HepG2 (cell line): ENCODE measurements around the gene ELFN1. TPM values are rescaled to one million over a fixed set of nuclear protein-coding genes. Genes with fewer than 3 reads are reported as not detected.

Experiments
- AGO1 ChIP-seq: fragments of 200-400 bp; formaldehyde crosslinking; IDR thresholded peaks from 2 replicates; pipeline ENCODE4 v1.6.1; 2017; ENCODE audit warnings: mild to moderate bottlenecking, low read depth, low read length, moderate library complexity; ENCODE audit not compliant: poor library complexity, severe bottlenecking
- EP300 ChIP-seq, 3 experiments: sonication (generic) in 1 of 3; formaldehyde crosslinking in 1 of 3; IDR thresholded peaks; 2 replicates each; pipeline versions ENCODE4 v1.5.1 to v1.6.1; 2011 to 2020; ENCODE audit warnings: low read depth in 2 of 3, low read length in 2 of 3, borderline replicate concordance in 1 of 3, improper control_type of control experiment in 1 of 3, mild to moderate bottlenecking in 1 of 3, missing genetic modification reagents in 1 of 3, moderate library complexity in 1 of 3
- GFI1 ChIP-seq: sonication (generic); formaldehyde crosslinking; IDR thresholded peaks from 2 replicates; pipeline ENCODE4 v1.5.0; 2020; ENCODE audit warnings: missing genetic modification reagents, mild to moderate bottlenecking, borderline replicate concordance
- LBX2 ChIP-seq: sonication (generic); formaldehyde crosslinking; IDR thresholded peaks from 2 replicates; pipeline ENCODE4 v1.5.0; 2020; ENCODE audit warnings: missing genetic modification reagents, mild to moderate bottlenecking, borderline replicate concordance
- NAIF1 ChIP-seq: sonication (generic); formaldehyde crosslinking; IDR thresholded peaks from 2 replicates; pipeline ENCODE4 v1.5.0; 2020; ENCODE audit warnings: mild to moderate bottlenecking, missing genetic modification reagents, borderline replicate concordance
- NKX3-1 ChIP-seq: sonication (generic); formaldehyde crosslinking; IDR thresholded peaks from 2 replicates; pipeline ENCODE4 v1.5.0; 2020; ENCODE audit warnings: missing genetic modification reagents
- PAXIP1 ChIP-seq: sonication (generic); formaldehyde crosslinking; conservative IDR thresholded peaks from 2 replicates; pipeline ENCODE4 v1.4.0; 2020; ENCODE audit warnings: mild to moderate bottlenecking, missing genetic modification reagents, moderate library complexity
- PHF5A ChIP-seq: IDR thresholded peaks from one replicate; pipeline ENCODE4 v1.6.1; 2018; ENCODE audit warnings: low read depth, missing genetic modification reagents; ENCODE audit not compliant: unreplicated experiment
- TFDP1 ChIP-seq: IDR thresholded peaks from 2 replicates; pipeline ENCODE4 v1.6.1; 2016; ENCODE audit warnings: missing compliant biosample characterization, missing genetic modification reagents, borderline replicate concordance
- TFDP2 ChIP-seq: sonication (generic); formaldehyde crosslinking; IDR thresholded peaks from 2 replicates; pipeline ENCODE4 v1.4.0; 2020; ENCODE audit warnings: missing genetic modification reagents
- TP53 ChIP-seq: sonication (generic); formaldehyde crosslinking; conservative IDR thresholded peaks from 2 replicates; pipeline ENCODE4 v1.4.0; 2020; ENCODE audit warnings: missing genetic modification reagents
- U2AF2 ChIP-seq: fragments of 200-400 bp; formaldehyde crosslinking; IDR thresholded peaks from 2 replicates; pipeline ENCODE4 v1.6.1; 2017; ENCODE audit warnings: low read depth, mild to moderate bottlenecking, low read length
- ZNF891 ChIP-seq: sonication (generic); formaldehyde crosslinking; IDR thresholded peaks from 2 replicates; pipeline ENCODE4 v1.5.0; 2020; ENCODE audit warnings: mild to moderate bottlenecking, missing genetic modification reagents
- polyA plus RNA-seq, 8 experiments: library from polyadenylated mRNA; depleted of rRNA in 3 of 8; stranded (reverse) in 7 of 8; unstranded in 1 of 8; fragments of >200 nt; fragmentation: Illumina TruSeq in 4 of 8; extraction: Trizol in 4 of 8; gene quantifications; 2 replicates each; pipeline versions ENCODE4 v1.2.1 to v1.2.3, GENCODE V29; 2011 to 2016; ENCODE audit warnings: low read depth in 4 of 8, missing spikeins in 1 of 8, mixed read lengths in 1 of 8; ENCODE audit not compliant: insufficient read depth in 1 of 8
- total RNA-seq, 5 experiments: library from RNA; depleted of rRNA; stranded (reverse); fragments of >200 nt; fragmentation: Illumina TruSeq; extraction: Trizol; gene quantifications; 2 replicates each; pipeline ENCODE4 v1.2.3, GENCODE V29; 2016; ENCODE audit warnings: low read depth in 1 of 5

The ELFN1 gene
- total and polyA plus RNA-seq, 2 of the 13 experiments (the other 11 are each of a cell fraction or from before 2014, with no cell fraction given) = 0.13 to 0.18 TPM

- TF ChIP-seq PAXIP1 (peak; percentile 41; the same call in 1 of the 2 replicates), TP53 (CRISPR knock-in tag) (no peak), LBX2 (CRISPR knock-in tag) (no peak), AGO1 (no peak), ZNF891 (CRISPR knock-in tag) (no peak), U2AF2 (no peak), TFDP1 (CRISPR knock-in tag) (no peak), EP300 (IDR thresholded peaks at IDR 0.05; ENCODE audit: low read depth in 2 of 2, low read length in 2 of 2) (no peak), EP300 (CRISPR knock-in tag; IDR thresholded peaks at IDR 0.05; ENCODE audit: borderline replicate concordance) (no peak), PHF5A (CRISPR knock-in tag) (no peak), NKX3-1 (no peak), TFDP2 (CRISPR knock-in tag) (no peak), NAIF1 (CRISPR knock-in tag) (no peak), GFI1 (CRISPR knock-in tag) (no peak)
Measured at GRCh38 chr7:1650363-1651030, 19.6 kb upstream of the ELFN1 start (continued).
